Activated CD4-positive, alpha-beta T cell treated with anti-CD3 and anti-CD28 coated beads, Interleukin-2, amount 50 U/mL, for 16 hours (primary cell): Measurements from ENCODE around the gene ZNF620.
"Not testable (repeated sequence)": the region's sequence is repeated elsewhere in the genome, so short reads cannot be mapped to it uniquely, and the experiment has no call there.

Experiments
- DNase-seq: peaks from one replicate; pipeline ENCODE4 v3.0.0-alpha.2; 2020

The ZNF620 gene

DNA sequence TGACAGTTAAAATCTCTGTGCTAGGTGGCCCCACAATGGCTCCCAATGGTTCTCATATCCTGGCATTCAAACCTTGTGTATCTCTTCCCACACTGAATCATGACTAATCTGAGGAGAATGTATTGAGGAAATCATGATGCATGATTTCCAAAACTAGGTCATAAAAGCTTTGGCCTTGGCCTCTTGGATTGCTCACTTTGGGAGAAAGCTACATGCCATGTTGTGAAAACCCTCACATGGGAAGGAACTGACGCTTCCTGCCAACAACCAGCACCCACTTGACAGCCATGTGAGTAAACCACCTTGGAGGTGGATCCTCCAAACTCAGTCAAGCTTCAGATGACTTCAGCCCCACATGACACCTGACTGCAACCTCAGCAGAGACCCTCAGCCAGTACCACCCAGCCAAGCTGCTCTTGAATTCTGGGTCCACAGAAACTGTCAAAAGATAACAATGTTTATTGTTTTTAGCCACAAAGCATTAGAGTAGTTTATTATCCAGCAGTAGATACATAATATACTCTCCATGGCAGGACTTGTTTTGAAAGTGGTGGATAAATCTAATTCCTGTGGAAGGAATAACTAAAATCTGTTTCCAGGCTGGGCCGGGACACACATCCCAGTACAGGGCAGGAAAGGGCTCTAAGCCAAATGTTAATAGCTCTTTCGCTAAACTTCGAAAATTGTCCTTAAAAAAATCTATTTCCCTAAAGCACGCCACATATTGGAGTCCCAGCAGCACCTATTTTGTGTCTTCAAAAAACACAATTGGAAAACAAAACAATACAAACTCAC lies 1.0 kb upstream of the ZNF620 start:
- peak; percentile 8 for DNase-seq

GRCh38 chr3:40511031-40511718 lies 5.3 kb downstream of the ZNF620 start:
- no peak for DNase-seq

DNA sequence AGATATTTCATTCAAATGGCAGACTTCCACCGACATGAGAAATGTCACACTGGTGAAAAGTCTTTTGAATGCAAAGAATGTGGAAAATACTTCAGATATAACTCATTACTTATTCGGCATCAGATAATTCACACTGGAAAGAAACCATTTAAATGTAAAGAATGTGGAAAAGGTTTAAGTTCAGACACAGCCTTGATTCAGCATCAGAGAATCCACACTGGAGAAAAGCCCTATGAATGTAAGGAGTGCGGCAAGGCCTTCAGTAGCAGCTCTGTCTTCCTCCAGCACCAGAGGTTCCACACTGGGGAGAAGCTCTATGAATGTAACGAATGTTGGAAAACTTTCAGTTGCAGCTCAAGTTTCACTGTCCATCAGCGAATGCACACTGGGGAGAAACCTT lies 10.4 kb downstream of the ZNF620 start:
- DNase-seq: no peak

DNA sequence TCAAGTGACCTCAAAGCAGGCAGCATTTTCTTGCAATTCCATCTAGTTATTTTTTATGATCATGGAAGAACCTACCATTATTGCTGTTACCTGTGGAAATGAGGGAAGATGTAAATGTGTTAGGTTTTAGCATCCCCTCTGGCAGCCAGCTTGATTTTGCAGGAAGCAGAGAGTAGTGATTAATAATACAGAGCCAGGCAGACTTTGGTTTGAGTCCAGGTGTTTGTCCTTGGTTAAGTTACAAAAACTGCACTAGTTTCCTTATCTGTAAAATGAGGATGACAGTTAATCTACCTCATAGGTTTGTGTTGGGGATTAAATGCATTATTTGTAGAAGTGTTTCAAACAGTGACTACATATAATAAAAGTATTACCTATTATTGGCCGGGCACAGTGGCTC lies 12.2 kb downstream of the ZNF620 start:
- DNase-seq: no peak

- DNase-seq: no peak
Observed at GRCh38 chr3:40518848-40519247, 13.0 kb downstream of the ZNF620 start.

DNA sequence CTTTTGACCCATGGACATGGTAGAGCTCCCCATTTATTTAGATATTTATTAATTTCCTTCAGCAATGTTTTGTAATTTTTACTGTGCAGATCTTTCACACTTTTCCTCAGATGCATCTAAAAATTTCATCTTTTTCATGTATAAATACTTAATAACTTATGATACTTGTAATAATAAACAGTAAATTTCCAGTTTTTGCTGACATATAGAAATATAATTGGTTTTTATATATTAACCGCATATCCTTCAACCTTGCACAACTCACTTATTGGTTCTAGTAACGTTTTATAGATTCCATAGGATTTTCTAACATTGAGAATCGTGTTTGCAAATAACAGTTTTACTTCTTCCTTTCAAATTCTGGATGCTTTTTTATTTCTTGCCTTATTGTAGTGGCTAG lies 15.4 kb downstream of the ZNF620 start:
- DNase-seq: no peak

- no peak for DNase-seq
Observed at GRCh38 chr3:40523781-40524180, 17.9 kb downstream of the ZNF620 start.

DNA sequence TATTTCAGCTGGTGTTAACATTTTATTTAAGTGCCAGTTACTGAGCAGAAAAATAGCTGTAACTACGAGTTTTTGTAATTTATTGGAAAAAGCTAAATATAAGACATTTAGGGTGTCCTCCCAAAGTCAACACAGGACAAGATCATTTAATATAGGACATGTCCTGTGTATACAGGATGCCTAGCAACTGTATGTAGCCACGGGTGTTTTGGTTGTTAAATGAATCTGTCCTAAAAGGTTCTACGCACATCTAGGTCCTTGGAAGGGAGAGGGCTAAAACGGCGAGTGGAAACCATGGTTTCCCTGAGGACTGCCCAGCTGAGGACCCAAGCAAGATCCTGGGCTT lies 18.4 kb downstream of the ZNF620 start:
- DNase-seq: no peak

DNA sequence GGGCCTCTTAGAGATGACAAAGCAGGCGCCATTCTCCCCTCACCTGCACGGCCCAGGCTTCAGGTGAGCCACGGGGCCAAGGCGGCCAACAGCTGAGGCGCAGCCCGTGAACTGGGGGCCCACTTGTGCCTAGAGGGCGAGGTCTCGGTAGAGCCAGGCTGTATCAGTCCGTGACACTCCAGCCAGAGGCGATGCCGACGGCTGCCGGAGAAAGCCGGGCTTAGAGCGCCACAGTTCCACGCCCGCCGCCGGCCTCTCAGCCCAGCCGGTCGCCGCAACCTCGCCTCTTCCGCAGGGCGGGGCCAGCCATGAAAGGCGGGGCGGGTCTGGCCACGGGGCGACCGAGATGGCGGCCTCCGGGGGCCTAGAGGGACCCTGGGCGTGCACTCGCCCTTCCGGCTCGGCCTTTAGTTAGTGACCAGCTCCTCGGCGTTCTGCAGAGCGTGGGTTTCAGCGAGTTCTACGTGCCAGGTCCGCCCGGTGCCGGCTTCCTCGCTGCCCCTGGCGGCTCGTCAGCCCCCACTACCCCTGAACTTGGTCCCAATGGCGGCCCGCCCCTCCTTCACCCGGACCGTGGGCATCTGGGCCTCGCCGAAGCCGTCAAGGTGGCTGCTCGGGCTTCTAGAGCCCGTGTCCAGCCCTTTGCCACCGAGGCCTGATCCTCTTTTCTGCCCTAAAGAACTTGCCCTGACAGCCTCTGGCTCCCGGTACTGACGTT lies 18.9 kb downstream of the ZNF620 start, which contains the start of gene ZNF621:
ZNF621 (plus strand) TSS at position 393 of the 718 bp plus-strand sequence. CDS start 881 bp downstream, outside the sequence.
- peak; percentile 85 for DNase-seq

GRCh38 chr3:40528426-40528825 lies 22.6 kb downstream of the ZNF620 start:
- no peak for DNase-seq

DNA sequence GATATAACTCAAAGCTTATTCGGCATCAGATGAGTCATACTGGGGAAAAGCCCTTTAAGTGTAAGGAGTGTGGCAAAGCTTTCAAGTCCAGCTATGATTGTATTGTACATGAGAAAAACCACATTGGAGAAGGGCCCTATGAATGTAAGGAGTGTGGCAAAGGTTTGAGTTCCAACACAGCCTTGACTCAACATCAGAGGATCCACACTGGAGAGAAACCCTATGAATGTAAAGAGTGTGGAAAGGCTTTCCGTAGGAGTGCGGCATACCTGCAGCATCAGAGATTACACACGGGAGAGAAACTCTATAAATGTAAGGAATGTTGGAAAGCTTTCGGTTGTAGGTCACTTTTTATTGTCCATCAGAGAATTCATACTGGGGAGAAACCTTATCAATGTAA lies 26.4 kb downstream of the ZNF620 start:
- no peak for DNase-seq

DNA sequence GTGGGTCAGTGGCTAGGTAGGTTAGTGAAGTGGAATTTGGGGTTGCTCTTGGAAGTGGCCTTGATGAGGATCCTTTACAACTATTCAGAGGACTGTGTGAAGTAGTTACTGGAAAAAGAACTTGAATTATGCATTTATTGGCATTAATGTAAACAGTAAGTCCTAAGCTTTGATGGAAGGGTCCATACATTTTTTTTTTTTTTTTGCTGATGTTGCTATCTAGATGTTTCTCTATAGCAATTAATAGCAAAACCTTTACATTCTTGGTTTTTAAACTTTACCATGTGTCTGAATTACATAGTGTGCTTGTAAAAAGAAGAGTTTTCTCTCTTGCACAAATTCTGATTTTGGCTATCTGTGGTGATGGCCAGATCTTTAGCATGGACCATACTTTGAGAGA lies 28.4 kb downstream of the ZNF620 start:
- DNase-seq: no peak

GRCh38 chr3:40546816-40547215 lies 41.0 kb downstream of the ZNF620 start:
- no peak for DNase-seq

DNA sequence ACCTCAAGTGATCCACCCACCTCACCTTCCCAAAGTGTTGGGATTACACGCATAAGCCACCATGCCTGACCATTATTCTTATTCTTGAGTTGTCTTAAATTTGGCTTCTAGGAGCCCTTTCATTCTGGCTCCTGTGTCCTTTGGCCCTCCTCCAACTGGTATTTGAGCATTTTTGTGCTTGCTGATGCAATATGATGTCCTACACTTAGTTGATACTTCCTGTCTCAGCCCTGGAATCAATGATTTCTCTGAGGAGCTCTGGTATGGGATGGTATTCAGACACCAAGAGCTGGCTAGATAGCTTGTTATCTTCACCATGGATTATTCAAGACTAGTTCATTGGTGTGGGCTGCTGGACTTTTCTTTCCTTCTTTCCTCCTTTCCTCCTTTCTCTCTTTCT lies 44.3 kb downstream of the ZNF620 start:
- DNase-seq: no peak

GRCh38 chr3:40557575-40558161 lies 51.8 kb downstream of the ZNF620 start:
- DNase-seq: no peak

DNA sequence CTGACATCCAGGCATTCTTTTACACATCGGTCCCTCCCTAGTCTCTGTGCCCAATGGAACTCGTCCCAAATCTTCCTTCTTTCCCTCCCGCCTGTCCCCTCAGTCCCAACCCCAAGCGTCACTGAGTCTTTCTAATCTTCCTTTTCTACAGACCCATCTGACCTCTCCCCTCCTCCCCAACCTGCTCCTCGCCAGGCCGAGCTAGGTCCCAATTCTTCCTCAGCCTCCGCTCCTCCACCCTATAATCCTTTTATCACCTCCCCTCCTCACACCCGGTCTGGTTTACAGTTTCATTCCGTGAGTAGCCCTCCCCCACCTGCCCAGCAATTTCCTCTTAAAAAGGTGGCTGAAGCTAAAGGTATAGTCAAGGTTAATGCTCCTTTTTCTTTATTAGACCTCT lies 56.6 kb downstream of the ZNF620 start:
- not testable (repeated sequence) for DNase-seq

DNA sequence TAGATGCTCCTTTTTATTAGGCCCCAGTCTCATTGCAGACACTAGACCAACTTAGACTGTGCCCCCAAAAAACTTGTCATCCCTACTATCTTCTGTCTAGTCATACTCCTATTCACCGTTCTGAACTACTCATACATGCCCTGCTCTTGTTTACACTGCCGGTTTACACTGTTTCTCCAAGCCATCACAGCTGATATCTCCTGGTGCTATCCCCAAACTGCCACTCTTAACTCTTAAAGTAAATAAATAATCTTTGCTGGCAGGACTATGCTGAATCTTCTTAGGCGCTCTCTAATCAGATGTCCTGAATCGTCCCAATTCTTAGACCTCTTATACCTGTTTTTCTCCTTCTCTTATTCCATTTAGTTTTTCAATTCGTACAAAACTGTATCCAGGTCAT lies 59.8 kb downstream of the ZNF620 start:
- not testable (repeated sequence) for DNase-seq

DNA sequence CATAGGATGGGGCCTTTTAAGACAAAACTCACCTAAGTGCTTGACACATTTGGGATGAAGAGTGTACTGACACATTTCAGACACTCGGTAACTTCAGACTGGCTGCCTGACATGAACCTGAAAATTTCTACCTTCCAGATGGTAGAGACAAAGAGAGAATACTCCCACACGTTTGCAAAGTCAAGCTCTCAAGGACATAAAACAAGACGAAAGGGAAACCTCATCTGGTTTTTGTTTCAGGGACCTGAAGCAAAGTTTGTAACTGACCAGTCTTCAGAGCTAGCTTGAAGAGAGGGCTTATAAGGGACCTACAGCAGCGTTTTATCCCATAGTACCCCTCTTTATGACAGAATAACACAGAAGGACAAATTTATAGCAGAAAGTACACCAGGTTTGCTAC lies 60.9 kb downstream of the ZNF620 start:
- no peak for DNase-seq
